NCI-H460 (cell line): ENCODE measurements around the gene SETD3. TPM values are rescaled to one million over a fixed set of nuclear protein-coding genes. Genes with fewer than 3 reads are reported as not detected.
A peak's percentile ranks its signal among the peaks of the same experiment; 100 is the strongest.

Experiments used
- DNase-seq: peaks from one replicate; pipeline ENCODE4 v3.0.0-alpha.2; 2016; ENCODE audit warnings: low read depth; ENCODE audit errors: extremely low read depth
- total RNA-seq: library from RNA; depleted of rRNA; stranded (reverse); fragments of >200 nt; shearing (Covaris generic); gene quantifications from 2 replicates; pipeline ENCODE4 v1.2.3, GENCODE V29; 2014

The SETD3 gene
- total RNA-seq, 1 experiment from 2014 or later = 60.5 TPM

GRCh38 chr14:99503848-99504453 is 23.3 kb upstream of the SETD3 start:
- DNase-seq = no peak

GRCh38 chr14:99502989-99503421 is 22.3 kb upstream of the SETD3 start:
- no peak for DNase-seq

- DNase-seq = no peak
Measured at GRCh38 chr14:99497894-99498293, 17.2 kb upstream of the SETD3 start.

GRCh38 chr14:99497341-99497740 is 16.7 kb upstream of the SETD3 start:
- no peak for DNase-seq

- DNase-seq = no peak
Measured at GRCh38 chr14:99484106-99484505, 3.4 kb upstream of the SETD3 start.

GRCh38 chr14:99481745-99482099 is 1.1 kb upstream of the SETD3 start:
- DNase-seq = no peak

- peak; percentile 99 for DNase-seq
Measured at GRCh38 chr14:99480917-99481744, 472 bp upstream of the SETD3 start, which contains the start of gene CCNK. Gene CCNK, plus strand, starts transcription at chr14:99481409. Its CDS starts 11,269 bp downstream, at chr14:99492678.

GRCh38 chr14:99479160-99479905 is 1.3 kb downstream of the SETD3 start:
- DNase-seq = no peak

GRCh38 chr14:99478128-99478527 is 2.5 kb downstream of the SETD3 start:
- no peak for DNase-seq

- no peak for DNase-seq
Measured at GRCh38 chr14:99476864-99477263, 3.8 kb downstream of the SETD3 start.

GRCh38 chr14:99475660-99476059 is 5.0 kb downstream of the SETD3 start:
- DNase-seq = no peak

GRCh38 chr14:99475179-99475578 is 5.5 kb downstream of the SETD3 start:
- DNase-seq = no peak

- DNase-seq = no peak
Measured at GRCh38 chr14:99473458-99473857, 7.2 kb downstream of the SETD3 start.

GRCh38 chr14:99472937-99473336 is 7.7 kb downstream of the SETD3 start:
- DNase-seq = no peak

GRCh38 chr14:99471731-99472130 is 8.9 kb downstream of the SETD3 start:
- DNase-seq = no peak

GRCh38 chr14:99468836-99469592 is 11.6 kb downstream of the SETD3 start:
- no peak for DNase-seq

GRCh38 chr14:99468081-99468480 is 12.6 kb downstream of the SETD3 start:
- no peak for DNase-seq

GRCh38 chr14:99467336-99468078 is 13.2 kb downstream of the SETD3 start:
- DNase-seq = no peak

GRCh38 chr14:99466758-99467157 is 13.9 kb downstream of the SETD3 start:
- DNase-seq = no peak

GRCh38 chr14:99465288-99465687 is 15.4 kb downstream of the SETD3 start:
- DNase-seq = no peak
